WTC11 (cell line): Measurements from ENCODE around the gene SORCS2.

Experiments used
- CREB1 ChIP-seq: sonication (generic); formaldehyde crosslinking; IDR thresholded peaks from 2 replicates; pipeline ENCODE4 v1.8.0; 2023; ENCODE audit warnings: mild to moderate bottlenecking, missing genetic modification reagents
- CTCF ChIP-seq: fragments of 200-600 bp; IDR thresholded peaks from 2 replicates; pipeline ENCODE4 v1.8.0; 2022; ENCODE audit warnings: antibody characterized with exemption
- EMX1 ChIP-seq: fragments of 250-450 bp; sonication (Bioruptor Pico); IDR thresholded peaks from 2 replicates; pipeline ENCODE4 v1.8.0; 2021; ENCODE audit warnings: mild to moderate bottlenecking
- ESRRA ChIP-seq: sonication (generic); formaldehyde crosslinking; IDR thresholded peaks from 2 replicates; pipeline ENCODE4 v1.8.1; 2022; ENCODE audit warnings: mild to moderate bottlenecking, missing genetic modification reagents, borderline replicate concordance
- KAT7 ChIP-seq: sonication (generic); formaldehyde crosslinking; IDR thresholded peaks from 2 replicates; pipeline ENCODE4 v1.8.1; 2023; ENCODE audit warnings: missing genetic modification reagents, mild to moderate bottlenecking, borderline replicate concordance
- MYBL2 ChIP-seq: sonication (generic); formaldehyde crosslinking; IDR thresholded peaks from 2 replicates; pipeline ENCODE4 v1.8.1; 2023; ENCODE audit warnings: mild to moderate bottlenecking, moderate library complexity, missing genetic modification reagents
- NFE2L1 ChIP-seq: sonication (generic); formaldehyde crosslinking; IDR thresholded peaks from 2 replicates; pipeline ENCODE4 v1.8.1; 2023; ENCODE audit warnings: missing genetic modification reagents
- TEAD4 ChIP-seq: sonication (generic); formaldehyde crosslinking; IDR thresholded peaks from 2 replicates; pipeline ENCODE4 v1.8.0; 2022; ENCODE audit warnings: mild to moderate bottlenecking, missing genetic modification reagents
- USF1 ChIP-seq: sonication (generic); formaldehyde crosslinking; IDR thresholded peaks from 2 replicates; pipeline ENCODE4 v1.8.0; 2022; ENCODE audit warnings: mild to moderate bottlenecking, missing genetic modification reagents
- ZNF138 ChIP-seq: sonication (generic); formaldehyde crosslinking; conservative IDR thresholded peaks from 2 replicates; pipeline ENCODE4 v1.8.1; 2022; ENCODE audit warnings: mild to moderate bottlenecking, moderate library complexity, missing genetic modification reagents
- ZNF317 ChIP-seq: sonication (generic); formaldehyde crosslinking; IDR thresholded peaks from 2 replicates; pipeline ENCODE4 v1.8.1; 2023; ENCODE audit warnings: low read depth, mild to moderate bottlenecking, moderate library complexity, missing genetic modification reagents, borderline replicate concordance
- TF ChIP-seq, protein P1 (sequence below): sonication (generic); formaldehyde crosslinking; IDR thresholded peaks from 2 replicates; pipeline ENCODE4 v1.8.1; 2023; ENCODE audit warnings: mild to moderate bottlenecking, missing genetic modification reagents, moderate library complexity

GRCh38 chr4:7466215-7466614 is 273.9 kb downstream of the SORCS2 start:
- TF ChIP-seq ZNF138 (CRISPR knock-in tag) (no peak), CTCF (no peak), CREB1 (CRISPR knock-in tag) (no peak), USF1 (CRISPR knock-in tag) (no peak), TEAD4 (CRISPR knock-in tag) (no peak), ESRRA (CRISPR knock-in tag) (no peak), NFE2L1 (no peak), MYBL2 (CRISPR knock-in tag) (no peak), ZNF317 (CRISPR knock-in tag) (no peak), EMX1 (no peak), KAT7 (CRISPR knock-in tag) (no peak)
- TF ChIP-seq, protein P1, sequence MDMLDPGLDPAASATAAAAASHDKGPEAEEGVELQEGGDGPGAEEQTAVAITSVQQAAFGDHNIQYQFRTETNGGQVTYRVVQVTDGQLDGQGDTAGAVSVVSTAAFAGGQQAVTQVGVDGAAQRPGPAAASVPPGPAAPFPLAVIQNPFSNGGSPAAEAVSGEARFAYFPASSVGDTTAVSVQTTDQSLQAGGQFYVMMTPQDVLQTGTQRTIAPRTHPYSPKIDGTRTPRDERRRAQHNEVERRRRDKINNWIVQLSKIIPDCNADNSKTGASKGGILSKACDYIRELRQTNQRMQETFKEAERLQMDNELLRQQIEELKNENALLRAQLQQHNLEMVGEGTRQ (CRISPR knock-in tag) = no peak
